Heart left ventricle (tissue), 16 donors: Measurements from ENCODE around the gene PDK2. TPM values are rescaled to one million over a fixed set of nuclear protein-coding genes. Genes with fewer than 3 reads are reported as not detected.

Experiments
- ATAC-seq, 4 donors: fragments of 200-7000 bp; cut with Tn5 transposase; one replicate each; pipeline ENCODE4 v1.9.1; 2020 to 2022; ENCODE audit warnings: moderate library complexity in 4 of 4, mild to moderate bottlenecking in 3 of 4, moderate number of reproducible peaks in 1 of 4
- DNase-seq, 5 donors: peaks; one replicate each; pipeline ENCODE4 v3.0.0-alpha.2; 2020
- H3K27ac ChIP-seq, 12 donors: fragments of 200-600 bp; sonication (generic) in 4 of 12; one replicate each; pipeline versions ENCODE4 v1.5.0 to v1.8.0; 2016 to 2022; ENCODE audit warnings: mild to moderate bottlenecking in 2 of 12
- H3K27me3 ChIP-seq, 9 donors: fragments of 200-600 bp; sonication (generic) in 2 of 9; one replicate each; pipeline versions ENCODE4 v1.5.1 to v1.8.0; 2016 to 2022; ENCODE audit warnings: mild to moderate bottlenecking in 3 of 9
- H3K36me3 ChIP-seq, 9 donors: fragments of 200-600 bp; sonication (generic) in 2 of 9; one replicate each; pipeline versions ENCODE4 v1.5.0 to v1.8.0; 2018 to 2022; ENCODE audit warnings: mild to moderate bottlenecking in 2 of 9
- H3K4me1 ChIP-seq, 12 donors: fragments of 200-600 bp; sonication (generic) in 4 of 12; one replicate each; pipeline versions ENCODE4 v1.5.0 to v1.8.0; 2016 to 2022; ENCODE audit warnings: mild to moderate bottlenecking in 3 of 12
- H3K4me3 ChIP-seq, 12 donors: fragments of 200-600 bp; sonication (generic) in 4 of 12; one replicate each; pipeline versions ENCODE4 v1.5.0 to v1.8.0; 2017 to 2022; ENCODE audit warnings: mild to moderate bottlenecking in 9 of 12, moderate library complexity in 4 of 12
- H3K9me3 ChIP-seq, 12 donors: fragments of 200-600 bp; sonication (generic) in 4 of 12; one replicate each; pipeline versions ENCODE4 v1.5.0 to v1.8.0; 2016 to 2022; ENCODE audit warnings: mild to moderate bottlenecking in 1 of 12
- CTCF ChIP-seq, 12 donors: fragments of 200-600 bp; sonication (generic) in 4 of 12; IDR thresholded peaks; one replicate each; pipeline versions ENCODE4 v1.5.0 to v1.8.0; 2018 to 2022; ENCODE audit warnings: antibody characterized with exemption in 12 of 12, mild to moderate bottlenecking in 5 of 12
- POLR2A ChIP-seq, 2 donors: fragments of 450-650 bp; IDR thresholded peaks; one replicate each; pipeline ENCODE4 v1.6.1; 2017; ENCODE audit warnings: antibody characterized with exemption in 2 of 2, mild to moderate bottlenecking in 2 of 2, moderate library complexity in 2 of 2
- WGBS, 4 donors: extraction: QIAGEN DNeasy Blood & Tissue Kit in 2 of 4; methylation state at CpG; one replicate each; pipeline versions ENCODE4 v1.1.5 to v1.1.7; 2013 to 2018; 5-methylcytosine and 5-hydroxymethylcytosine counted together
- intact Hi-C, 10 donors: fragments of 100-400 bp; cut with DNase I; formaldehyde crosslinking; loops; one replicate each; pipeline versions ENCODE4 v1.11.1 to v1.14.2; 2022
- polyA plus RNA-seq, 2 donors: library from polyadenylated mRNA; stranded (reverse); fragments of 200-250 nt; gene quantifications; one replicate each; pipeline ENCODE4 v1.2.3, GENCODE V29; 2013
- total RNA-seq, 9 donors: library from RNA; depleted of rRNA in 2 of 9; stranded (reverse); fragments of >200 nt in 2 of 9; fragmentation: NEBNext Ultra II Directional in 3 of 9; extraction: Animal tissue kit (Norgen Biotek cat#: 25700) in 3 of 9; gene quantifications; one replicate each; pipeline versions ENCODE4 v1.1.0 to v1.2.4, GENCODE V29; 2016 to 2023
- donor health status: ischemic (EF 13 %, LVEDD 7.1; RV severe dilation, severe dysfunction).
- donor health status: healthy with polysubstance abuse.
- donor health status: DM: no; HTN: yes; CAD: no.
- donor health status: DM: no; HTN: no; CAD: no.
- donor health status: ischemic (EF 25% LVEDD 6.9; RV normal size, moderate dysfunction).
- donor health status: ischemic (EF 25% LVEDD 5.7; RV mildly dilated, moderate dysfunction).
- donor health status: healthy.
- donor health status: DM: yes; HTN: yes; CAD: no.
- donor health status: ischemic (EF 35%, LVEDD 5.7; RV mildly dilated, moderate dysfunction).
- donor health status: nonischemic (EF 11% LVEDD 7.7; RV severe dilation, severe dysfunction).
- donor health status: DM: yes; HTN: yes; CAD: no.
- donor health status: PGD.
- donor health status: ischemic (EF 29% LVEDD 5.4; RV normal size, mild dysfunction).
- donor health status: nonischemic (EF 23%, LVEDD 6.1; RV moderate dilation, normal function).

The PDK2 gene
- total and polyA plus RNA-seq, 11 donors = 125 to 490 (median 187) TPM

- peaks cover 0 to 58% (median 29%) of the 10 kb centered on the region in 12 donors for H3K4me1 ChIP-seq
- peak in 2 of 5 donors; percentile 50 to 54 for DNase-seq
- H3K4me3 ChIP-seq = peak within 1 kb of the TSS; percentile 22 to 61 (median 51)
- 2 to 5% (median 3%) methylated on average over 39 to 82 of the region's 84 CpGs for WGBS, 4 donors
- H3K9me3 ChIP-seq = no peaks in the 10 kb centered on the region
- no peak for TF ChIP-seq CTCF (IDR thresholded peaks at IDR 0.05)
- TF ChIP-seq POLR2A (IDR thresholded peaks at IDR 0.05) = no peak
- peak in 3 of 4 donors; percentile 5 to 31 (median 15) for ATAC-seq
- H3K36me3 ChIP-seq = peaks cover 0 to 11% (median 7%) of the 10 kb centered on the region in 9 donors
- intact Hi-C loops = loop anchor here in 3 of 10 donors (5.0 kb wide), 1 partner anchor 37 kb away; the partner anchor contains the start of gene SGCA (in 3 of the 3)
- peak within 1 kb of the TSS in 1 of 12 donors; percentile 24 for H3K27ac ChIP-seq
- peaks cover 0 to 20% (median 0%) of the 10 kb centered on the region in 9 donors for H3K27me3 ChIP-seq
These were observed 34.8 kb downstream of the PDK2 start, which contains the start of gene SAMD14 for GRCh38 chr17:50129728-50130558. Gene SAMD14 (minus strand): TSS chr17:50130160. CDS start chr17:50124959, 5,201 bp downstream.

- TF ChIP-seq POLR2A (IDR thresholded peaks at IDR 0.05) = no peak
- Histone ChIP-seq H3K9me3 (no peaks in the 10 kb centered on the region), H3K4me3 (peak overlapping the region in 7 of 12 donors; percentile 47 to 61 (median 53)), H3K27me3 (peaks cover 0 to 20% (median 0%) of the 10 kb centered on the region in 9 donors), H3K4me1 (peaks cover 0 to 58% (median 29%) of the 10 kb centered on the region in 12 donors), H3K27ac (peak overlapping the region in 1 of 12 donors; percentile 2), H3K36me3 (peaks cover 0 to 19% (median 14%) of the 10 kb centered on the region in 9 donors)
- DNase-seq = no peak
- ATAC-seq = peak in 2 of 4 donors; percentile 7 to 21
- WGBS, 4 donors = 53 to 66% (median 60%) methylated on average over 19 of the region's 19 CpGs
- intact Hi-C loops = loop anchor here in 3 of 10 donors (5.0 kb wide), 1 partner anchor 37 kb away; the partner anchor contains the start of gene SGCA (in 3 of the 3)
These were observed 35.6 kb downstream of the PDK2 start for GRCh38 chr17:50130559-50131305.

- Histone ChIP-seq H3K4me3 (no peak overlapping the region), H3K36me3 (peaks cover 0 to 34% (median 29%) of the 10 kb centered on the region in 9 donors), H3K9me3 (no peaks in the 10 kb centered on the region), H3K27ac (peak overlapping the region; percentile 61 to 97 (median 81)), H3K27me3 (peaks cover 0 to 20% (median 0%) of the 10 kb centered on the region in 9 donors), H3K4me1 (peaks cover 0 to 58% (median 29%) of the 10 kb centered on the region in 12 donors)
- WGBS, 4 donors = 83 to 90% (median 85%) methylated on average over 2 to 6 of the region's 6 CpGs
- ATAC-seq = no peak
- intact Hi-C loops = loop anchor here in 3 of 10 donors (5.0 kb wide), 1 partner anchor 35 kb away; the partner anchor contains the start of gene SGCA (in 3 of the 3)
- no peak for DNase-seq
- TF ChIP-seq CTCF (IDR thresholded peaks at IDR 0.05) = no peak
- no peak for TF ChIP-seq POLR2A (IDR thresholded peaks at IDR 0.05)
These were observed 37.1 kb downstream of the PDK2 start for GRCh38 chr17:50132104-50132794.
